Measurements from ENCODE around the gene HMCN1. TPM values are rescaled to one million over a fixed set of nuclear protein-coding genes. Genes with fewer than 3 reads are reported as not detected.

The HMCN1 gene
- total RNA-seq, 4 donors from 2014 or later: 3.3 to 8.9 (median 6.6) TPM

GRCh38 chr1:185864889-185865517, 130.8 kb downstream of the HMCN1 start:
- TF ChIP-seq CTCF (IDR thresholded peaks at IDR 0.05): peak in 1 of 6 experiments; percentile 10
- TF ChIP-seq POLR2A (IDR thresholded peaks at IDR 0.05): peak in 1 of 2 donors; percentile 54
- Histone ChIP-seq H3K27me3 (no peaks in the 10 kb centered on the region), H3K27ac (peak overlapping the region in 2 of 3 donors; percentile 40 to 57), H3K4me1 (peaks cover 0 to 12% of the 10 kb centered on the region in 2 donors), H3K4me3 (replicated peaks in 1 of 3) (no peak overlapping the region), H3K9me3 (no peaks in the 10 kb centered on the region), H3K36me3 (no peaks in the 10 kb centered on the region)
- WGBS, 2 donors: 30 to 50% methylated on average over 2 of the region's 2 CpGs
- intact Hi-C loops (cut with DNase I): no loop called here
- peak; percentile 80 to 84 for DNase-seq

GRCh38 chr1:185869590-185869989, 135.4 kb downstream of the HMCN1 start:
- DNase-seq: no peak
- H3K27me3 ChIP-seq: no peaks in the 10 kb centered on the region
- no peaks in the 10 kb centered on the region for H3K9me3 ChIP-seq
- TF ChIP-seq POLR2A (IDR thresholded peaks at IDR 0.05): no peak
- no peak for TF ChIP-seq CTCF (IDR thresholded peaks at IDR 0.05)
- no peak overlapping the region for H3K4me3 ChIP-seq (replicated peaks in 1 of 3)
- no peaks in the 10 kb centered on the region for H3K36me3 ChIP-seq
- 77 to 85% methylated on average over 2 of the region's 2 CpGs for WGBS, 2 donors
- intact Hi-C loops (cut with DNase I): no loop called here
- no peak overlapping the region for H3K27ac ChIP-seq
- peaks cover 0 to 8% of the 10 kb centered on the region in 2 donors for H3K4me1 ChIP-seq

GRCh38 chr1:185871627-185872150, 137.5 kb downstream of the HMCN1 start:
- no peak for DNase-seq
- Histone ChIP-seq H3K4me1 (no peaks in the 10 kb centered on the region), H3K4me3 (replicated peaks in 1 of 3) (no peak overlapping the region), H3K9me3 (no peaks in the 10 kb centered on the region), H3K27me3 (no peaks in the 10 kb centered on the region), H3K36me3 (no peaks in the 10 kb centered on the region), H3K27ac (peak overlapping the region in 1 of 3 donors; percentile 52)
- TF ChIP-seq CTCF (IDR thresholded peaks at IDR 0.05) (no peak), POLR2A (IDR thresholded peaks at IDR 0.05) (no peak)
- intact Hi-C loops (cut with DNase I): no loop called here
- 83 to 84% methylated on average over 2 of the region's 2 CpGs for WGBS, 2 donors

- no peak overlapping the region for H3K4me3 ChIP-seq (replicated peaks in 1 of 3)
- H3K4me1 ChIP-seq: no peaks in the 10 kb centered on the region
- DNase-seq: no peak
- no peaks in the 10 kb centered on the region for H3K9me3 ChIP-seq
- no peaks in the 10 kb centered on the region for H3K27me3 ChIP-seq
- intact Hi-C loops (cut with DNase I): no loop called here
- H3K36me3 ChIP-seq: no peaks in the 10 kb centered on the region
- H3K27ac ChIP-seq: no peak overlapping the region
- TF ChIP-seq CTCF (IDR thresholded peaks at IDR 0.05) (no peak), POLR2A (IDR thresholded peaks at IDR 0.05) (no peak)
- WGBS, 2 donors: 62 to 95% methylated on average over 2 of the region's 2 CpGs
Observed at GRCh38 chr1:185874246-185874645, 140.1 kb downstream of the HMCN1 start.

- Histone ChIP-seq H3K4me3 (replicated peaks in 1 of 3) (no peak overlapping the region), H3K4me1 (no peaks in the 10 kb centered on the region), H3K9me3 (no peaks in the 10 kb centered on the region), H3K27me3 (no peaks in the 10 kb centered on the region), H3K27ac (no peak overlapping the region), H3K36me3 (no peaks in the 10 kb centered on the region)
- intact Hi-C loops (cut with DNase I): no loop called here
- no peak for DNase-seq
- TF ChIP-seq POLR2A (IDR thresholded peaks at IDR 0.05) (no peak), CTCF (IDR thresholded peaks at IDR 0.05) (no peak)
Observed at GRCh38 chr1:185880330-185880729, 146.1 kb downstream of the HMCN1 start.

Data from thyroid gland (tissue), 4 donors.